T-helper 2 cell (primary cell): Measurements from ENCODE around the gene LEKR1.
A peak's percentile ranks its signal among the peaks of the same experiment; 100 is the strongest.
"Not testable (repeated sequence)": the region's sequence is repeated elsewhere in the genome, so short reads cannot be mapped to it uniquely, and the experiment has no call there.

Experiments
- DNase-seq, 5 experiments: peaks; one replicate each; pipeline versions ENCODE4 v3.0.0 to v3.0.0-alpha.2; 2012 to 2022

LEKR1 gene

GRCh38 chr3:156838035-156838434 is 11.9 kb downstream of the LEKR1 start:
- DNase-seq: no peak

GRCh38 chr3:156840826-156841689 is 14.9 kb downstream of the LEKR1 start:
- DNase-seq: no peak

GRCh38 chr3:156843071-156843808 is 17.1 kb downstream of the LEKR1 start:
- DNase-seq: no peak

GRCh38 chr3:156847752-156848448 is 21.7 kb downstream of the LEKR1 start:
- DNase-seq: no peak

- DNase-seq: no peak
These were observed 33.4 kb downstream of the LEKR1 start for GRCh38 chr3:156859578-156859977.

- DNase-seq: no peak
These were observed 34.7 kb downstream of the LEKR1 start for GRCh38 chr3:156860873-156861272.

- no peak for DNase-seq
These were observed 36.2 kb downstream of the LEKR1 start for GRCh38 chr3:156862338-156862737.

GRCh38 chr3:156865732-156866131 is 39.6 kb downstream of the LEKR1 start:
- DNase-seq: no peak

- DNase-seq: peak in 1 of 5 experiments; percentile 3
These were observed 41.0 kb downstream of the LEKR1 start for GRCh38 chr3:156867174-156867573.

- DNase-seq: no peak
These were observed 41.8 kb downstream of the LEKR1 start for GRCh38 chr3:156867920-156868319.

GRCh38 chr3:156873906-156874305 is 47.8 kb downstream of the LEKR1 start:
- DNase-seq: no peak

- not testable (repeated sequence) for DNase-seq
These were observed 53.3 kb downstream of the LEKR1 start for GRCh38 chr3:156879491-156879890.

- DNase-seq: no peak
These were observed 59.6 kb downstream of the LEKR1 start for GRCh38 chr3:156885761-156886160.

- DNase-seq: no peak
These were observed 62.0 kb downstream of the LEKR1 start for GRCh38 chr3:156888176-156888575.

GRCh38 chr3:156888576-156888975 is 62.4 kb downstream of the LEKR1 start:
- no peak for DNase-seq

GRCh38 chr3:156892701-156893100 is 66.5 kb downstream of the LEKR1 start:
- DNase-seq: peak in 1 of 5 experiments; percentile 11

- not testable (repeated sequence) for DNase-seq
These were observed 69.2 kb downstream of the LEKR1 start for GRCh38 chr3:156895374-156895773.

- not testable (repeated sequence) for DNase-seq
These were observed 71.7 kb downstream of the LEKR1 start for GRCh38 chr3:156897851-156898250.

GRCh38 chr3:156898296-156898880 is 72.2 kb downstream of the LEKR1 start:
- no peak for DNase-seq

GRCh38 chr3:156899951-156900350 is 73.8 kb downstream of the LEKR1 start:
- no peak for DNase-seq

GRCh38 chr3:156902916-156903315 is 76.8 kb downstream of the LEKR1 start:
- DNase-seq: no peak

GRCh38 chr3:156906275-156906674 is 80.1 kb downstream of the LEKR1 start:
- DNase-seq: no peak

GRCh38 chr3:156908398-156908797 is 82.2 kb downstream of the LEKR1 start:
- no peak for DNase-seq
